ENCODE results near the gene RFXANK. TPM values are rescaled to one million over a fixed set of nuclear protein-coding genes. Genes with fewer than 3 reads are reported as not detected.

Gene RFXANK
- total RNA-seq, 1 experiment from 2014 or later, result 81.8 TPM

- H4K20me1 ChIP-seq (ENCODE audit: control insufficient read depth, insufficient read depth, insufficient read length), result no peaks in the 10 kb centered on the region
- H2BK20ac ChIP-seq (ENCODE audit: low read depth, low read length, poor library complexity, severe bottlenecking), result no peak overlapping the region
- WGBS (ENCODE audit: extremely low coverage, insufficient read length, low lambda C conversion rate), result no CpG with 5 or more reads among the region's 9 CpGs
- H3K79me2 ChIP-seq (ENCODE audit: insufficient read depth, low read length), result no peaks in the 10 kb centered on the region
- H3K4ac ChIP-seq (ENCODE audit: low read depth, low read length), result no peak overlapping the region
- no peak overlapping the region for H2BK12ac ChIP-seq (ENCODE audit: insufficient read length, low read depth, low read length)
- no peak overlapping the region for H3K27ac ChIP-seq (ENCODE audit: insufficient read length, low read depth, low read length)
- H3K79me1 ChIP-seq (ENCODE audit: insufficient read depth, low read depth, low read length, poor library complexity, severe bottlenecking), result no peaks in the 10 kb centered on the region
- no peak overlapping the region for H3T11ph ChIP-seq (ENCODE audit: low read length)
- H3K36me3 Mint-ChIP-seq (ENCODE audit: insufficient read depth in 1 of 3, low read depth in 3 of 3), result peaks cover 13 to 23% (median 21%) of the 10 kb centered on the region in 3 experiments
- H3K4me2 ChIP-seq (ENCODE audit: insufficient read depth, insufficient read length, low read length), result no peak overlapping the region
- H3K18ac ChIP-seq (ENCODE audit: insufficient read length, low read depth, low read length), result no peak overlapping the region
- H3K23ac ChIP-seq (ENCODE audit: insufficient read length, low read depth, low read length), result no peak overlapping the region
- H3K9ac ChIP-seq (ENCODE audit: extremely low read depth, insufficient read length, low read length), result no peak overlapping the region
- H2BK120ac ChIP-seq (ENCODE audit: low read depth, low read length, poor library complexity, severe bottlenecking), result no peak overlapping the region
- H3K4me3 Mint-ChIP-seq, result no peak overlapping the region
- H3K4me1 Mint-ChIP-seq, result peaks cover 0 to 3% of the 10 kb centered on the region in 2 experiments; a peak in 2 of 4 replicates
- H2AK5ac ChIP-seq (ENCODE audit: insufficient read length, low read length), result no peak overlapping the region
- H2AFZ ChIP-seq (ENCODE audit: low read length), result no peak overlapping the region
- no peak overlapping the region for H2BK15ac ChIP-seq (ENCODE audit: low read depth, low read length)
- H3K14ac ChIP-seq (ENCODE audit: insufficient read depth, low read length), result no peak overlapping the region
- DNase-seq, result no peak
- H3K23me2 ChIP-seq (ENCODE audit: insufficient read length, low read depth, low read length, poor library complexity, severe bottlenecking), result no peaks in the 10 kb centered on the region
- no peaks in the 10 kb centered on the region for H3K27me3 ChIP-seq (ENCODE audit: insufficient read depth, low read length)
- no peaks in the 10 kb centered on the region for H3K9me3 Mint-ChIP-seq
- no peaks in the 10 kb centered on the region for H3K9me3 ChIP-seq (ENCODE audit: control insufficient read depth, low read depth, low read length)
- no peak for TF ChIP-seq CTCF (conservative IDR thresholded peaks at IDR 0.05)
- no peak overlapping the region for H3K56ac ChIP-seq (ENCODE audit: insufficient read length, low read depth, low read length)
- H3K4me1 ChIP-seq (ENCODE audit: insufficient read depth, low read length), result no peaks in the 10 kb centered on the region
- H2BK5ac ChIP-seq (ENCODE audit: insufficient read length, low read length), result no peak overlapping the region
- H4K5ac ChIP-seq (ENCODE audit: insufficient read length, low read depth, low read length), result no peak overlapping the region
- no peak overlapping the region for H4K8ac ChIP-seq (replicated peaks; ENCODE audit: insufficient read length, low read depth, low read length)
- H3K27me3 Mint-ChIP-seq (ENCODE audit: low read depth), result no peaks in the 10 kb centered on the region
- H4K91ac ChIP-seq (ENCODE audit: insufficient read length, low read depth, low read length), result no peak overlapping the region
- no peak overlapping the region for H3K27ac Mint-ChIP-seq
These were observed 10.5 kb upstream of the RFXANK start for GRCh38 chr19:19181488-19181998.
